Vagina (tissue), 2 donors: ENCODE measurements around the gene IGFBP2.

ENCODE experiments used
- CTCF ChIP-seq, 3 experiments: fragments of 450-650 bp in 2 of 3; fragments of 200-600 bp in 1 of 3; sonication (generic) in 1 of 3; IDR thresholded peaks; one replicate each; pipeline ENCODE4 v1.5.1; 2017 to 2019; ENCODE audit warnings: antibody characterized with exemption in 3 of 3, mild to moderate bottlenecking in 2 of 3, moderate library complexity in 2 of 3
- POLR2A ChIP-seq, 2 donors: fragments of 450-650 bp; IDR thresholded peaks; one replicate each; pipeline ENCODE4 v1.6.1; 2017; ENCODE audit warnings: antibody characterized with exemption in 2 of 2, mild to moderate bottlenecking in 2 of 2, moderate library complexity in 2 of 2

- no peak for TF ChIP-seq CTCF (IDR thresholded peaks at IDR 0.05)
- no peak for TF ChIP-seq POLR2A (IDR thresholded peaks at IDR 0.05)
Measured at GRCh38 chr2:216653093-216653799, 20.0 kb downstream of the IGFBP2 start.
